ENCODE measurements around the gene RAD54L2. TPM values are rescaled to one million over a fixed set of nuclear protein-coding genes. Genes with fewer than 3 reads are reported as not detected.
"Not testable (repeated sequence)": the region's sequence is repeated elsewhere in the genome, so short reads cannot be mapped to it uniquely, and the experiment has no call there.

RAD54L2 gene
- total RNA-seq, 1 experiment from 2014 or later, result 20.8 TPM

DNA sequence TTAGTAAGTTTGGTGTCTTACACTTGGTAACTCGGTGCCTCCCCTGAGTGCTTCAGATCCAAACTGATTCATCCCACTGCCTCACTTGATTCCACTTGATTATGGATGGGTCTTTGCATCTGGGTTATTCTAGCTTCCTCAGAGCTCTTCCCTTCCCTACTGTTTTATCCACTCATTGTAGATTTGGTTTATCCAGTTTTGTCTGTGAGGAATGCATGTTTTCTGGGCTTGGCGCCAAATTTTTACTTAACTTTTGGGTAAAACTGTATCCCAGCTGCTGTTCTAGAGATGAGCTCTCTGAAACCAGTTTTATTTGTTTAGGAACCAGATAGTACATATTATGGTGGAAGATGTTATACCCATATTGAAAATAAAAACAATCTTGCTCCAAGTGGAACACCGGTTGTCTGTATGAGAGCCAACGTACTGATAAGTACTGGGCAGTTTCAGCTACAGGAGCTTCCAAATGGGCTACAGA is 20.9 kb downstream of the RAD54L2 start:
- H3K27me3 ChIP-seq (ENCODE audit: control insufficient read depth, insufficient read depth, low read length), result no peaks in the 10 kb centered on the region
- DNase-seq, result no peak
- no peaks in the 10 kb centered on the region for H3K36me3 ChIP-seq (replicated peaks; ENCODE audit: control insufficient read depth, insufficient read depth, low read length)

DNA sequence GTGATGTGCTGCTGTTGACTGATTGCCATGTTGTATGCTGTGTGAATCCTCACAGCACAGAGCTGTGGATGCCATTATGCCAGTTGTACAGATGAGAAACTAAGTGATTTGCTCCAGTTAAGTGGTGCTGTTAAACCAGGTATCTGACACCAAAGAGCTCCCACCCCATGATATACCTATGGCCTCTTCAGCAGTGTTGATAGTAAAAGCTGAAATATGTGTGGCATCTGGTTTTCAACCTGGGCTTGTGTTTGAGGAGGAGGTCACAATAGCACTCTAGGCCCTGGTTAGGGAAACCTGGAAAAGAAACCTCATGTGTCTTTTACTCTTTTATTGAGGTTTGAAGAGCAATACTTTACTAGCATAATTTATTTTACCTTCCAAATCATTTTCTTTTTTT is 21.4 kb downstream of the RAD54L2 start:
- H3K36me3 ChIP-seq (replicated peaks; ENCODE audit: control insufficient read depth, insufficient read depth, low read length), result no peaks in the 10 kb centered on the region
- H3K4me3 ChIP-seq (ENCODE audit: insufficient read depth, low read depth, low read length), result no peak overlapping the region
- no peaks in the 10 kb centered on the region for H3K27me3 ChIP-seq (ENCODE audit: control insufficient read depth, insufficient read depth, low read length)
- DNase-seq, result no peak

More for the DNA sequence above, 20.9 kb downstream of the RAD54L2 start:
- no peak overlapping the region for H3K4me3 ChIP-seq (ENCODE audit: insufficient read depth, low read depth, low read length)

DNA sequence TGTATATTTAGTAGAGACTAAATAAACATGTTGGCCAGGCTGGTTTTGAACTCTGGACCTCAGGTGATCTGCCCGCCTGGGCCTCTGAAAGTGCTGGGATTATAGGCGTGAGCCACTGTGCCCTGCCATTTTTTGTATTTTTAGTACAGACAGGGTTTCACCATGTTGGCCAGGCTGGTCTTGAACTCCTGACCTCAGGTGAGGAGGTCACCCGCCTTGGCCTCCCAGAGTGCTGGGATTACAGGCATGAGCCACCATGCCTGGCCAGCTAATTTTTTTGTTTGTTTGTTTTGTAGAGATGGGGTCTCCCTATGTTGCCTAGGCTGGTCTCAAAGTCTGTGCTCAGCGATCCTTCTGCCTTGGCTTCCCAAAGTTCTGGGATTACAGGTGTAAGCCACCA is 23.9 kb downstream of the RAD54L2 start:
- not testable (repeated sequence) for H3K36me3 ChIP-seq (replicated peaks; ENCODE audit: control insufficient read depth, insufficient read depth, low read length)

DNA sequence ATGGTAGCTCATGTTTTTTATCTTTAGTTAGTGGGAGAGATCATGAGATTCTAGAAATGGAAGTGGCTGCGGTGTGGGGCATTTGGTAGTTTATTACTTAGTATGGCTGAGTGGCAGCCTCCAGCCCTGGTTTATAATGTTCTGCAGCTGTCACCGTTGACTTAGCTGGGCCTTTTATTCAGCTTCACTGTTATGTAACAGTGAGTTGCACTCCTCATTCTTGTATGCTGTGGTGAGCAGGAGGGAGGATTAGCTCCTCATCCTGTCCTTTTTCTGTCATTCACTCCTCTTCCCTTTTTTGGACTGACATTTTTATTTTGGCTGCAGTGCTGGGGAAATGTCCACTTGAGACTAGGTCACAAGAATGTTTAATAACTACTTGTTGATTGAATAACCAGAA is 29.5 kb downstream of the RAD54L2 start:
- Histone ChIP-seq H3K36me3 (replicated peaks; ENCODE audit: control insufficient read depth, insufficient read depth, low read length) (no peaks in the 10 kb centered on the region), H3K4me3 (ENCODE audit: insufficient read depth, low read depth, low read length) (no peak overlapping the region), H3K27me3 (ENCODE audit: control insufficient read depth, insufficient read depth, low read length) (no peaks in the 10 kb centered on the region)
- DNase-seq, result no peak

More for the DNA sequence above, 23.9 kb downstream of the RAD54L2 start:
- not testable (repeated sequence) for H3K27me3 ChIP-seq (ENCODE audit: control insufficient read depth, insufficient read depth, low read length); H3K4me3 ChIP-seq (ENCODE audit: insufficient read depth, low read depth, low read length); DNase-seq

DNA sequence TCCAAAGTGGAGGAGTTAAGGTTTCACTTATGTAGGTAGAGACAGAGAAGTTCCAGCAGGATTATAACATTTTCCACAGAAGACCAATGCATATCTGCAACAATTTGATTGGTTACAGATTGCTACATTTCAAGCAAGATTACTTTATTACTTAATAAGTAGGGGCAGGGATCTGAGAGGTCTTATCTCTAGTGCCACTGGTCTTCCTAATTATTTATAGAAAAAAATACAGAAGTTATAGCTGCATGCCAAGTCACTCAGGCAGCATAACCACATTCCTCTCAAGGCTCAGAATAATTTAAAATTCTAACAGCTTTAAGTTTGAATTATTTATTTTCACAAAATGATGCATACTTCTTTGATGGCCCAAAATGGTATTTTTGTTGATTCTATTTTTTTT is 30.5 kb downstream of the RAD54L2 start:
- Histone ChIP-seq H3K36me3 (replicated peaks; ENCODE audit: control insufficient read depth, insufficient read depth, low read length) (no peaks in the 10 kb centered on the region), H3K4me3 (ENCODE audit: insufficient read depth, low read depth, low read length) (no peak overlapping the region), H3K27me3 (ENCODE audit: control insufficient read depth, insufficient read depth, low read length) (no peaks in the 10 kb centered on the region)
- no peak for DNase-seq

GRCh38 chr3:51578238-51578637 is 39.7 kb downstream of the RAD54L2 start:
- no peaks in the 10 kb centered on the region for H3K36me3 ChIP-seq (replicated peaks; ENCODE audit: control insufficient read depth, insufficient read depth, low read length)
- no peak for DNase-seq
- H3K27me3 ChIP-seq (ENCODE audit: control insufficient read depth, insufficient read depth, low read length), result no peaks in the 10 kb centered on the region
- H3K4me3 ChIP-seq (ENCODE audit: insufficient read depth, low read depth, low read length), result no peak overlapping the region

GRCh38 chr3:51580418-51580817 is 41.9 kb downstream of the RAD54L2 start:
- DNase-seq, result no peak
- H3K36me3 ChIP-seq (replicated peaks; ENCODE audit: control insufficient read depth, insufficient read depth, low read length), result no peaks in the 10 kb centered on the region
- H3K4me3 ChIP-seq (ENCODE audit: insufficient read depth, low read depth, low read length), result no peak overlapping the region
- no peaks in the 10 kb centered on the region for H3K27me3 ChIP-seq (ENCODE audit: control insufficient read depth, insufficient read depth, low read length)

GRCh38 chr3:51581524-51581923 is 43.0 kb downstream of the RAD54L2 start:
- no peaks in the 10 kb centered on the region for H3K36me3 ChIP-seq (replicated peaks; ENCODE audit: control insufficient read depth, insufficient read depth, low read length)
- H3K4me3 ChIP-seq (ENCODE audit: insufficient read depth, low read depth, low read length), result no peak overlapping the region
- no peaks in the 10 kb centered on the region for H3K27me3 ChIP-seq (ENCODE audit: control insufficient read depth, insufficient read depth, low read length)
- no peak for DNase-seq

GRCh38 chr3:51585197-51585596 is 46.7 kb downstream of the RAD54L2 start:
- Histone ChIP-seq H3K4me3 (ENCODE audit: insufficient read depth, low read depth, low read length) (no peak overlapping the region), H3K27me3 (ENCODE audit: control insufficient read depth, insufficient read depth, low read length) (no peaks in the 10 kb centered on the region), H3K36me3 (replicated peaks; ENCODE audit: control insufficient read depth, insufficient read depth, low read length) (no peaks in the 10 kb centered on the region)
- no peak for DNase-seq

GRCh38 chr3:51585871-51586270 is 47.4 kb downstream of the RAD54L2 start:
- Histone ChIP-seq H3K27me3 (ENCODE audit: control insufficient read depth, insufficient read depth, low read length) (no peaks in the 10 kb centered on the region), H3K4me3 (ENCODE audit: insufficient read depth, low read depth, low read length) (no peak overlapping the region), H3K36me3 (replicated peaks; ENCODE audit: control insufficient read depth, insufficient read depth, low read length) (no peaks in the 10 kb centered on the region; the same call in 1 of the 2 replicates)
- no peak for DNase-seq

Other genes starting within 250 kb of the RAD54L2 start
- gene MANF, start 153.4 kb upstream of the RAD54L2 start, total RNA-seq (2014; rRNA removed; shearing (Covaris generic)), result 82.7 and 84.0 TPM in 2 replicates
- gene RBM15B, start 147.4 kb upstream of the RAD54L2 start, total RNA-seq (2014; rRNA removed; shearing (Covaris generic)), result 29.3 and 30.0 TPM in 2 replicates
- 12.5 and 14.7 TPM in 2 replicates for gene DCAF1, start 38.7 kb upstream of the RAD54L2 start, total RNA-seq (2014; rRNA removed; shearing (Covaris generic))
- 17.6 and 18.9 TPM in 2 replicates for gene TEX264, start 132.5 kb downstream of the RAD54L2 start, total RNA-seq (2014; rRNA removed; shearing (Covaris generic))
- 2.4 and 3.8 TPM in 2 replicates for gene GRM2, start 168.3 kb downstream of the RAD54L2 start, total RNA-seq (2014; rRNA removed; shearing (Covaris generic))
- not detected in 2 replicates for gene IQCF6, start 240.5 kb downstream of the RAD54L2 start, total RNA-seq (2014; rRNA removed; shearing (Covaris generic))